GM19395 (cell line): ENCODE results near the gene DBNDD2.

Source experiments
- ATAC-seq: cut with Tn5 transposase; IDR thresholded peaks from one replicate; pipeline ENCODE4 v1.9.1; 2021; ENCODE audit warnings: mild to moderate bottlenecking, moderate library complexity; ENCODE audit not compliant: unreplicated experiment

DBNDD2 gene

GRCh38 chr20:45448270-45448669 lies 40.2 kb downstream of the DBNDD2 start:
- ATAC-seq = no peak

- ATAC-seq = no peak
These were observed 41.4 kb downstream of the DBNDD2 start for GRCh38 chr20:45449528-45449927.

- no peak for ATAC-seq
These were observed 42.2 kb downstream of the DBNDD2 start for GRCh38 chr20:45450097-45450818.

- no peak for ATAC-seq
These were observed 44.1 kb downstream of the DBNDD2 start for GRCh38 chr20:45452238-45452637.

GRCh38 chr20:45452772-45453691 lies 44.9 kb downstream of the DBNDD2 start:
- no peak for ATAC-seq

- ATAC-seq = no peak
These were observed 48.5 kb downstream of the DBNDD2 start for GRCh38 chr20:45456632-45457031.

- no peak for ATAC-seq
These were observed 51.5 kb downstream of the DBNDD2 start for GRCh38 chr20:45459606-45460005.
